ENCODE results near the gene TMEM221. TPM values are rescaled to one million over a fixed set of nuclear protein-coding genes. Genes with fewer than 3 reads are reported as not detected.

TMEM221 gene
- total and polyA plus RNA-seq, 9 of the 15 experiments (the other 6 are each of a cell fraction or from before 2014, with no cell fraction given), result 0.06 to 0.35 TPM; not detected in 7

DNA sequence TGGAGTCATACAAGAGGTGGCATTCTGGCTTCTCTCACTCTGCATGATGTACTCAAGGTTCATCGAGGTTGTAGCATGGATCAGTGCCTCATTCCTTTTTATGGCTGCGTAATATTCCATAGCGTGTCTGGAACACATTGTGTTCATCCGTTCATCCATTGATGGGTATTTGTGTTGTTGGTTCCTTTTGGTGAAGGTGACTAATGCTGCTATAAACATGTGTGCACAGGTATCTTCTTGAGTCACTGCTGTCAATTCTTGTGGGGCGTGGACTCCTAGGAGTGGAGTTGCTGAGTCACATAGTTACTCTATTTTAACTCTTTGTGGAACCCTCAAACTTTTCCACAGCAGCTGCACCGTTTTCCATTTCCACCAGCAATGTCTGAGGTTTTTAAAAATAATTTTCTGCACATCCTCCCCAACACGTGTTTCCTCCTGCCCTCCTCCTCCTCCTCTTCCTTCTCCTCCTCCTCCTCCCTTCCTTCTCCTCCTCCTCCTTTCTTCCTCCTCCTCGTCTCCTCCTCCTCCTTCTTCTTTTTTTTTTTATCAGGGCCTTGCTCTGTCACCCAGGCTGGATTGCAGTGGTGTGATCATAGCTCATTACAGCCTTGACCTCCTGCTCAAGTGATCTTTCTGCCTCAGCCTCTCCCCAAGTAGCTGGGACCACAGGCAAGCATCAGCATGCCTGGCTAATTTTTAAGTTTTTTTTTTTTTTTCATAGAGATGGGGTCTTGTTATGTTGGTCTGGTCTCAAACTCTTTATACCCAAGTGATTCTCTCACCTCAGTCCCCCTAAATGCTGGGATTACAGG, 2.0 kb upstream of the TMEM221 start (continued):
- TF ChIP-seq MTA2 (IDR thresholded peaks at IDR 0.05; ENCODE audit: low read depth) (peak; percentile 26), ZNF316 (IDR thresholded peaks at IDR 0.05) (peak; percentile 85), BRF1 (IDR thresholded peaks at IDR 0.05; ENCODE audit: borderline replicate concordance, extremely low read depth, insufficient read length) (no peak), ZC3H4 (CRISPR knock-in tag; IDR thresholded peaks at IDR 0.05; ENCODE audit: borderline replicate concordance) (no peak), RCOR1 (IDR thresholded peaks at IDR 0.05; ENCODE audit: borderline replicate concordance in 1 of 2, low read depth in 2 of 2, low read length in 2 of 2) (peak in 1 of 2 experiments; percentile 58; a peak in 2 of 4 replicates), KDM2B (CRISPR knock-in tag; IDR thresholded peaks at IDR 0.05) (no peak), ARID1B (IDR thresholded peaks at IDR 0.05) (peak; percentile 68), ATF1 (CRISPR knock-in tag; IDR thresholded peaks at IDR 0.05) (no peak), ATF1 (tag; IDR thresholded peaks at IDR 0.05) (0 out of 2 replicates have a peak, but pooled peaks have one; percentile 31)
- TF ChIP-seq, protein P1, sequence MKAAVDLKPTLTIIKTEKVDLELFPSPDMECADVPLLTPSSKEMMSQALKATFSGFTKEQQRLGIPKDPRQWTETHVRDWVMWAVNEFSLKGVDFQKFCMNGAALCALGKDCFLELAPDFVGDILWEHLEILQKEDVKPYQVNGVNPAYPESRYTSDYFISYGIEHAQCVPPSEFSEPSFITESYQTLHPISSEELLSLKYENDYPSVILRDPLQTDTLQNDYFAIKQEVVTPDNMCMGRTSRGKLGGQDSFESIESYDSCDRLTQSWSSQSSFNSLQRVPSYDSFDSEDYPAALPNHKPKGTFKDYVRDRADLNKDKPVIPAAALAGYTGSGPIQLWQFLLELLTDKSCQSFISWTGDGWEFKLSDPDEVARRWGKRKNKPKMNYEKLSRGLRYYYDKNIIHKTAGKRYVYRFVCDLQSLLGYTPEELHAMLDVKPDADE (conservative IDR thresholded peaks at IDR 0.05; ENCODE audit: control insufficient read depth, low read depth, low read length), result no peak
- TF ChIP-seq, protein P2, sequence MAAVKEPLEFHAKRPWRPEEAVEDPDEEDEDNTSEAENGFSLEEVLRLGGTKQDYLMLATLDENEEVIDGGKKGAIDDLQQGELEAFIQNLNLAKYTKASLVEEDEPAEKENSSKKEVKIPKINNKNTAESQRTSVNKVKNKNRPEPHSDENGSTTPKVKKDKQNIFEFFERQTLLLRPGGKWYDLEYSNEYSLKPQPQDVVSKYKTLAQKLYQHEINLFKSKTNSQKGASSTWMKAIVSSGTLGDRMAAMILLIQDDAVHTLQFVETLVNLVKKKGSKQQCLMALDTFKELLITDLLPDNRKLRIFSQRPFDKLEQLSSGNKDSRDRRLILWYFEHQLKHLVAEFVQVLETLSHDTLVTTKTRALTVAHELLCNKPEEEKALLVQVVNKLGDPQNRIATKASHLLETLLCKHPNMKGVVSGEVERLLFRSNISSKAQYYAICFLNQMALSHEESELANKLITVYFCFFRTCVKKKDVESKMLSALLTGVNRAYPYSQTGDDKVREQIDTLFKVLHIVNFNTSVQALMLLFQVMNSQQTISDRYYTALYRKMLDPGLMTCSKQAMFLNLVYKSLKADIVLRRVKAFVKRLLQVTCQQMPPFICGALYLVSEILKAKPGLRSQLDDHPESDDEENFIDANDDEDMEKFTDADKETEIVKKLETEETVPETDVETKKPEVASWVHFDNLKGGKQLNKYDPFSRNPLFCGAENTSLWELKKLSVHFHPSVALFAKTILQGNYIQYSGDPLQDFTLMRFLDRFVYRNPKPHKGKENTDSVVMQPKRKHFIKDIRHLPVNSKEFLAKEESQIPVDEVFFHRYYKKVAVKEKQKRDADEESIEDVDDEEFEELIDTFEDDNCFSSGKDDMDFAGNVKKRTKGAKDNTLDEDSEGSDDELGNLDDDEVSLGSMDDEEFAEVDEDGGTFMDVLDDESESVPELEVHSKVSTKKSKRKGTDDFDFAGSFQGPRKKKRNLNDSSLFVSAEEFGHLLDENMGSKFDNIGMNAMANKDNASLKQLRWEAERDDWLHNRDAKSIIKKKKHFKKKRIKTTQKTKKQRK (IDR thresholded peaks at IDR 0.05; ENCODE audit: borderline replicate concordance, low read depth, low read length), result no peak
- TF ChIP-seq, protein P3, sequence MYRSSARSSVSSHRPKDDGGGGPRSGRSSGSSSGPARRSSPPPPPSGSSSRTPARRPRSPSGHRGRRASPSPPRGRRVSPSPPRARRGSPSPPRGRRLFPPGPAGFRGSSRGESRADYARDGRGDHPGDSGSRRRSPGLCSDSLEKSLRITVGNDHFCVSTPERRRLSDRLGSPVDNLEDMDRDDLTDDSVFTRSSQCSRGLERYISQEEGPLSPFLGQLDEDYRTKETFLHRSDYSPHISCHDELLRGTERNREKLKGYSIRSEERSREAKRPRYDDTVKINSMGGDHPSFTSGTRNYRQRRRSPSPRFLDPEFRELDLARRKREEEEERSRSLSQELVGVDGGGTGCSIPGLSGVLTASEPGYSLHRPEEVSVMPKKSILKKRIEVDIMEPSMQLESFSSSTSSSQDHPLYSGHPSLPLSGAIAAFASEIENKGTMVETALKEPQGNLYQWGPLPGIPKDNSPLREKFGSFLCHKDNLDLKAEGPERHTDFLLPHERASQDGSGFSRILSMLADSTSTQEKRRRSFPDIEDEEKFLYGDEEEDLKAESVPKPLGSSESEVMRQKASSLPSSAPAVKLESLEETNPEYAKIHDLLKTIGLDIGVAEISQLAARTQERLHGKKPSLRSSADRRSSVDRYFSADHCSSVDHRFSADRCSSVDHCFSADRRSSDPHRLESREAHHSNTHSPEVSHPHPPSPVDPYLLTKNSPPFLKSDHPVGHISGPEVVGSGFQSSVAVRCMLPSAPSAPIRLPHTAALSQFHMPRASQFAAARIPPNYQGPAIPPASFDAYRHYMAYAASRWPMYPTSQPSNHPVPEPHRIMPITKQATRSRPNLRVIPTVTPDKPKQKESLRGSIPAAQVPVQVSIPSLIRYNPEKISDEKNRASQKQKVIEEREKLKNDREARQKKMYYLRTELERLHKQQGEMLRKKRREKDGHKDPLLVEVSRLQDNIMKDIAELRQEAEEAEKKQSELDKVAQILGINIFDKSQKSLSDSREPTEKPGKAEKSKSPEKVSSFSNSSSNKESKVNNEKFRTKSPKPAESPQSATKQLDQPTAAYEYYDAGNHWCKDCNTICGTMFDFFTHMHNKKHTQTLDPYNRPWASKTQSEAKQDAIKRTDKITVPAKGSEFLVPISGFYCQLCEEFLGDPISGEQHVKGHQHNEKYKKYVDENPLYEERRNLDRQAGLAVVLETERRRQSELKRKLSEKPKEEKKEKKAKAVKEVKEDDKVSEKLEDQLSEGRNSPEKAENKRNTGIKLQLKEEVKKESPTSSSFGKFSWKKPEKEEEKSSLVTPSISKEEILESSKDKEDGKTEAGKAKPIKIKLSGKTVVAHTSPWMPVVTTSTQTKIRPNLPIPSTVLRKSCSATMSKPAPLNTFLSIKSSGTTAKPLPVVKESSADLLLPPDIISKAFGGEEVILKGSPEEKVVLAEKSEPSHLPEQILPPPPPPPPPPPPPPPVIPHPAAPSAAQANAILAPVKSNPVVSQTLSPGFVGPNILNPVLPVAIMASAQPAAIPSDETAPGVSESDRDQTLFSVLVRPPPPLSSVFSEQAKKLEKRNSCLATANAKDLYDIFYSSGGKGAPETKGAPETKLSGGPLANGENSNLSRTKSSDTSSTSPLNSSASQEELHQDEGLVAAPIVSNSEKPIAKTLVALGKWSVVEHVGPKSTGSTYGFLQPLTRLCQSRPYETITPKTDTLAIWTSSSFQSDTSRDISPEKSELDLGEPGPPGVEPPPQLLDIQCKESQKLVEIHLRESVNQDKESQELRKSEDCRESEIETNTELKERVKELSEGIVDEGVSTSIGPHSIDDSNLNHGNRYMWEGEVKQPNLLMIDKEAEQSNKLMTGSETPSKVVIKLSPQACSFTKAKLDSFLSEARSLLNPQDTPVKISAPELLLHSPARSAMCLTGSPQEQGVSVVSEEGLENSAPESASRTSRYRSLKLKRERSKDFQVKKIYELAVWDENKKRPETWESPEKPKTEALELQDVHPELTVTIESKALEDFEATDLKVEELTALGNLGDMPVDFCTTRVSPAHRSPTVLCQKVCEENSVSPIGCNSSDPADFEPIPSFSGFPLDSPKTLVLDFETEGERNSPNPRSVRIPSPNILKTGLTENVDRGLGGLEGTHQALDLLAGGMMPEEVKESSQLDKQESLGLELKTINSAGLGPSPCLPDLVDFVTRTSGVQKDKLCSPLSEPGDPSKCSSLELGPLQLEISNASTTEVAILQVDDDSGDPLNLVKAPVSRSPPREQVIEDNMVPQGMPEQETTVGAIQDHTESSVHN (IDR thresholded peaks at IDR 0.05; ENCODE audit: borderline replicate concordance in 1 of 2, low read depth in 1 of 2), result 0 out of 4 replicates have a peak, but pooled peaks of 1 of the 2 experiments have one; percentile 49

Data from K562 (cell line).